Measurements from ENCODE around the gene RFNG. TPM values are rescaled to one million over a fixed set of nuclear protein-coding genes. Genes with fewer than 3 reads are reported as not detected.
A peak's percentile ranks its signal among the peaks of the same experiment; 100 is the strongest.

The RFNG gene
- total and polyA plus RNA-seq, 2 of the 13 experiments (the other 11 are each of a cell fraction or from before 2014, with no cell fraction given) = 61.4 to 64.0 TPM

- TF ChIP-seq NR0B2 (CRISPR knock-in tag; IDR thresholded peaks at IDR 0.05) = no peak
- TF ChIP-seq ZNF660 (CRISPR knock-in tag; IDR thresholded peaks at IDR 0.05; ENCODE audit: borderline replicate concordance, low read depth) = no peak
- TF ChIP-seq MAX (IDR thresholded peaks at IDR 0.05) = peak; percentile 10; the same call in 1 of the 2 replicates
- peak; percentile 63 for TF ChIP-seq ZBTB7A (CRISPR knock-in tag; IDR thresholded peaks at IDR 0.05)
- no peak for TF ChIP-seq PHF5A (CRISPR knock-in tag; IDR thresholded peaks at IDR 0.05; ENCODE audit: low read depth, unreplicated experiment)
- TF ChIP-seq ZSCAN20 (CRISPR knock-in tag; IDR thresholded peaks at IDR 0.05; ENCODE audit: borderline replicate concordance) = no peak
- no peak for TF ChIP-seq ZNF138 (CRISPR knock-in tag; IDR thresholded peaks at IDR 0.05; ENCODE audit: low read depth)
- TF ChIP-seq ZNF180 (CRISPR knock-in tag; IDR thresholded peaks at IDR 0.05; ENCODE audit: borderline replicate concordance, low read depth) = no peak
- 0 out of 2 replicates have a peak, but pooled peaks have one; percentile 15 for TF ChIP-seq TAF1 (CRISPR knock-in tag; IDR thresholded peaks at IDR 0.05)
- no peak for TF ChIP-seq HNF4G (IDR thresholded peaks at IDR 0.05; ENCODE audit: borderline replicate concordance, low read depth, low read length)
- no peak for TF ChIP-seq HNF4G (CRISPR knock-in tag; IDR thresholded peaks at IDR 0.05; ENCODE audit: borderline replicate concordance, low read depth)
- TF ChIP-seq HOXA9 (CRISPR knock-in tag; IDR thresholded peaks at IDR 0.05; ENCODE audit: borderline replicate concordance) = no peak
- no peak for TF ChIP-seq CREB3 (CRISPR knock-in tag; IDR thresholded peaks at IDR 0.05)
- no peak for TF ChIP-seq ZNF672 (CRISPR knock-in tag; IDR thresholded peaks at IDR 0.05)
- no peak for TF ChIP-seq TRIM22 (IDR thresholded peaks at IDR 0.05)
- no peak for TF ChIP-seq ETV6 (CRISPR knock-in tag; conservative IDR thresholded peaks at IDR 0.05)
- no peak for TF ChIP-seq ERF (CRISPR knock-in tag; IDR thresholded peaks at IDR 0.05)
- no peak for TF ChIP-seq ZNF563 (CRISPR knock-in tag; IDR thresholded peaks at IDR 0.05)
- no peak for TF ChIP-seq TFE3 (CRISPR knock-in tag; IDR thresholded peaks at IDR 0.05)
- no peak for TF ChIP-seq CENPX (CRISPR knock-in tag; IDR thresholded peaks at IDR 0.05)
- no peak for TF ChIP-seq GATAD1 (CRISPR knock-in tag; IDR thresholded peaks at IDR 0.05)
- no peak for TF ChIP-seq HNRNPH1 (optimal IDR thresholded peaks at IDR 0.05; ENCODE audit: low read depth, low read length)
These were observed 35.3 kb downstream of the RFNG start (continued) for GRCh38 chr17:82016061-82016874.
